Measurements from ENCODE around the gene MAGI3. TPM values are rescaled to one million over a fixed set of nuclear protein-coding genes. Genes with fewer than 3 reads are reported as not detected.

The MAGI3 gene
- total RNA-seq, result 9.3 and 10.0 TPM in 2 replicates

GRCh38 chr1:113389953-113390834 lies at the start of gene MAGI3:
TSS of gene MAGI3 (plus strand) at chr1:113390515. CDS start at chr1:113391034, 519 bp downstream.

